Measurements from ENCODE around the gene SCG5. TPM values are rescaled to one million over a fixed set of nuclear protein-coding genes. Genes with fewer than 3 reads are reported as not detected.
A peak's percentile ranks its signal among the peaks of the same experiment; 100 is the strongest.

The SCG5 gene
- total and polyA plus RNA-seq, 10 of the 15 experiments (the other 5 are each of a cell fraction or from before 2014, with no cell fraction given), result 0.13 to 0.62 (median 0.48) TPM

DNA sequence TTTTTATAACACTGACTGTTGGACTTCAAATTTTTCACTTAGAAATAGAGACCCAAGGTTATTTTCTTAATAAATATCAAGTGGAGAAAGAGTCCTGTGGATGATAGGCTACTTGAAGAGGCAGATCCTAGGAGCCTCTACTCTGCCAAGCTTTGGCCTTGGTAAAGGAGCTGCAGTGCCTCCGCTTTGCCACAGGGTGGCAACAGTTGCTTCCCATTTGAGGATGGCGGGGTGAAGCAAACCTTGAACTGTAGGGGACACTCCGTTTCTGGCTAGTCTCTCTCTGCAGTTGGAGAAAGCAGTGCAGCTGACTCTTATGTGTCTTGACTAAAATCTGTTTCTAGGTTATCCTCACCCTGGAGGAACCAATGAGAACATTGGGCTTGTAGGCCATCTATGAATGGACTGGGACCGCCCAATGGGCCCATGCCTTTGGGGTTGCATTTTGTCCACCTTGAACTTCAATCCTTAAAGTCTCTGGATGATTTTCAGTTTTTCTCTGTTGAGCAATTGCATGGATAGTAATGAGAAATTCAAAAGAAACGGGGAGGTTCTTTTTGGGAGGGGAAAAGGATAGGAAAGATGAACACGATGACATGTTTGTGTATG, 9.8 kb downstream of the SCG5 start:
- WGBS (ENCODE audit: insufficient coverage, insufficient replicate concordance, low lambda C conversion rate, missing lambda C conversion rate), result 28% methylated on average over 6 of the region's 6 CpGs
- peak overlapping the region; percentile 47; the same call in 1 of the 2 replicates for H2AFZ ChIP-seq (ENCODE audit: control insufficient read depth, low read depth, low read length)
- no peaks in the 10 kb centered on the region for H3K4me1 ChIP-seq (ENCODE audit: control insufficient read depth, insufficient read depth, low read length)
- no peak overlapping the region for H3K4me3 ChIP-seq
- in situ Hi-C loops (cut with MboI) (no loop called here), intact Hi-C loops (cut with micrococcal nuclease; ENCODE audit: unreplicated experiment) (no loop called here)
- RAD21 ChIA-PET (ENCODE audit: unreplicated experiment), result interaction anchor here (0.6 to 1.6 kb wide), 6 partner anchors 9 to 342 kb away, joined by 3 to 7 read pairs (median 4); no protein-coding TSS in a partner anchor
- no peaks in the 10 kb centered on the region for H3K9me3 ChIP-seq (replicated peaks; ENCODE audit: control insufficient read depth, insufficient read depth, low read length)
- H4K20me1 ChIP-seq (ENCODE audit: control insufficient read depth, insufficient read depth), result no peaks in the 10 kb centered on the region
- CTCF ChIA-PET, result interaction anchor here (0.7 to 3.3 kb wide), 19 partner anchors 8 to 1050 kb away, joined by 3 to 34 read pairs (median 4); partner anchors contain the start of gene SCG5
- H3K36me3 ChIP-seq (ENCODE audit: control insufficient read depth in 2 of 2, insufficient read depth in 2 of 2, low read length in 1 of 2), result peaks cover 0 to 10% of the 10 kb centered on the region in 2 experiments; a peak in 2 of 4 replicates
- no TSS peak for BruUV-seq (replicated peaks)
- H3K9ac ChIP-seq (ENCODE audit: control insufficient read depth, insufficient read depth, low read length), result no peak overlapping the region
- peak; percentile 99 for ATAC-seq
- no peak for DNase-seq (ENCODE audit: low read depth, low spot score)
- POLR2A ChIA-PET, result no interaction called here
- no peak overlapping the region for H3K27ac ChIP-seq (ENCODE audit: control insufficient read depth, insufficient read depth)
- peak; percentile 47 for FAIRE-seq
- no peaks in the 10 kb centered on the region for H3K79me2 ChIP-seq (ENCODE audit: control insufficient read depth, insufficient read depth, low read length)
- SMC1A ChIA-PET (ENCODE audit: uncharacterized antibody, unreplicated experiment), result interaction anchor here (1.7 to 3.8 kb wide), 2 partner anchors 11 to 344 kb away, joined by 5 to 22 read pairs; no protein-coding TSS in a partner anchor
- H3K4me2 ChIP-seq (ENCODE audit: control insufficient read depth, insufficient read depth), result no peak overlapping the region
- H3K27me3 ChIP-seq (replicated peaks in 1 of 2; ENCODE audit: control insufficient read depth in 2 of 2, insufficient read depth in 2 of 2, low read length in 1 of 2), result no peaks in the 10 kb centered on the region
- peak; percentile 65 for TF ChIP-seq RAD21 (IDR thresholded peaks at IDR 0.05; ENCODE audit: insufficient read depth, low read depth, low read length)
- no peak for TF ChIP-seq PAX8 (IDR thresholded peaks at IDR 0.05)
- no peak for TF ChIP-seq SIN3A (IDR thresholded peaks at IDR 0.05; ENCODE audit: low read depth, low read length)
- no peak for TF ChIP-seq DPF2 (IDR thresholded peaks at IDR 0.05)
- TF ChIP-seq, protein P1, sequence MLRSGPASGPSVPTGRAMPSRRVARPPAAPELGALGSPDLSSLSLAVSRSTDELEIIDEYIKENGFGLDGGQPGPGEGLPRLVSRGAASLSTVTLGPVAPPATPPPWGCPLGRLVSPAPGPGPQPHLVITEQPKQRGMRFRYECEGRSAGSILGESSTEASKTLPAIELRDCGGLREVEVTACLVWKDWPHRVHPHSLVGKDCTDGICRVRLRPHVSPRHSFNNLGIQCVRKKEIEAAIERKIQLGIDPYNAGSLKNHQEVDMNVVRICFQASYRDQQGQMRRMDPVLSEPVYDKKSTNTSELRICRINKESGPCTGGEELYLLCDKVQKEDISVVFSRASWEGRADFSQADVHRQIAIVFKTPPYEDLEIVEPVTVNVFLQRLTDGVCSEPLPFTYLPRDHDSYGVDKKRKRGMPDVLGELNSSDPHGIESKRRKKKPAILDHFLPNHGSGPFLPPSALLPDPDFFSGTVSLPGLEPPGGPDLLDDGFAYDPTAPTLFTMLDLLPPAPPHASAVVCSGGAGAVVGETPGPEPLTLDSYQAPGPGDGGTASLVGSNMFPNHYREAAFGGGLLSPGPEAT (IDR thresholded peaks at IDR 0.05; ENCODE audit: low read depth), result no peak
- TF ChIP-seq PAX5 (IDR thresholded peaks at IDR 0.05; ENCODE audit: borderline replicate concordance, low read depth, low read length), result no peak
- no peak for TF ChIP-seq NBN (IDR thresholded peaks at IDR 0.05)
- TF ChIP-seq POLR2AphosphoS2 (IDR thresholded peaks at IDR 0.05; ENCODE audit: low read depth, low read length), result no peak
- TF ChIP-seq SPI1 (IDR thresholded peaks at IDR 0.05; ENCODE audit: borderline replicate concordance, insufficient read depth, low read depth, low read length), result no peak
- TF ChIP-seq RBBP5 (conservative IDR thresholded peaks at IDR 0.05), result no peak
- TF ChIP-seq NFIC (IDR thresholded peaks at IDR 0.05; ENCODE audit: low read depth, low read length), result no peak
- TF ChIP-seq STAT3 (IDR thresholded peaks at IDR 0.05; ENCODE audit: low read depth, low read length), result no peak
- no peak for TF ChIP-seq MXI1 (IDR thresholded peaks at IDR 0.05; ENCODE audit: low read depth, low read length)
- no peak for TF ChIP-seq JUNB (IDR thresholded peaks at IDR 0.05)
- TF ChIP-seq, protein P2, sequence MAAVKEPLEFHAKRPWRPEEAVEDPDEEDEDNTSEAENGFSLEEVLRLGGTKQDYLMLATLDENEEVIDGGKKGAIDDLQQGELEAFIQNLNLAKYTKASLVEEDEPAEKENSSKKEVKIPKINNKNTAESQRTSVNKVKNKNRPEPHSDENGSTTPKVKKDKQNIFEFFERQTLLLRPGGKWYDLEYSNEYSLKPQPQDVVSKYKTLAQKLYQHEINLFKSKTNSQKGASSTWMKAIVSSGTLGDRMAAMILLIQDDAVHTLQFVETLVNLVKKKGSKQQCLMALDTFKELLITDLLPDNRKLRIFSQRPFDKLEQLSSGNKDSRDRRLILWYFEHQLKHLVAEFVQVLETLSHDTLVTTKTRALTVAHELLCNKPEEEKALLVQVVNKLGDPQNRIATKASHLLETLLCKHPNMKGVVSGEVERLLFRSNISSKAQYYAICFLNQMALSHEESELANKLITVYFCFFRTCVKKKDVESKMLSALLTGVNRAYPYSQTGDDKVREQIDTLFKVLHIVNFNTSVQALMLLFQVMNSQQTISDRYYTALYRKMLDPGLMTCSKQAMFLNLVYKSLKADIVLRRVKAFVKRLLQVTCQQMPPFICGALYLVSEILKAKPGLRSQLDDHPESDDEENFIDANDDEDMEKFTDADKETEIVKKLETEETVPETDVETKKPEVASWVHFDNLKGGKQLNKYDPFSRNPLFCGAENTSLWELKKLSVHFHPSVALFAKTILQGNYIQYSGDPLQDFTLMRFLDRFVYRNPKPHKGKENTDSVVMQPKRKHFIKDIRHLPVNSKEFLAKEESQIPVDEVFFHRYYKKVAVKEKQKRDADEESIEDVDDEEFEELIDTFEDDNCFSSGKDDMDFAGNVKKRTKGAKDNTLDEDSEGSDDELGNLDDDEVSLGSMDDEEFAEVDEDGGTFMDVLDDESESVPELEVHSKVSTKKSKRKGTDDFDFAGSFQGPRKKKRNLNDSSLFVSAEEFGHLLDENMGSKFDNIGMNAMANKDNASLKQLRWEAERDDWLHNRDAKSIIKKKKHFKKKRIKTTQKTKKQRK (IDR thresholded peaks at IDR 0.05; ENCODE audit: low read depth, low read length), result no peak
- no peak for TF ChIP-seq BACH1 (IDR thresholded peaks at IDR 0.05; ENCODE audit: borderline replicate concordance)
- TF ChIP-seq IKZF1 (conservative IDR thresholded peaks at IDR 0.05), result no peak
